Medulla oblongata (tissue), 1 donor: ENCODE measurements around the gene TMEM25.
"Not testable (repeated sequence)": the region's sequence is repeated elsewhere in the genome, so short reads cannot be mapped to it uniquely, and the experiment has no call there.

Experiments used
- DNase-seq: peaks from one replicate; pipeline ENCODE4 v3.0.0-alpha.2; 2015; ENCODE audit errors: extremely low spot score

The TMEM25 gene

DNA sequence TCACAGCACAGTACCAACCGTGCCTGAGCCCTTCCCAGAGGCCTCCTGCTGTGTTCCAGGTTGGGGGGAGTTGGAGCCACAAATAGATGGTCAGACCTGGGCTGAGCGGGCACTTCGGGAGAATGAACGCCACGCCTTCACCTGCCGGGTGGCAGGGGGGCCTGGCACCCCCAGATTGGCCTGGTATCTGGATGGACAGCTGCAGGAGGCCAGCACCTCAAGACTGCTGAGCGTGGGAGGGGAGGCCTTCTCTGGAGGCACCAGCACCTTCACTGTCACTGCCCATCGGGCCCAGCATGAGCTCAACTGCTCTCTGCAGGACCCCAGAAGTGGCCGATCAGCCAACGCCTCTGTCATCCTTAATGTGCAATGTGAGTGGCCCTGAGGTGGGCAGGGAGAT lies 1.1 kb downstream of the TMEM25 start:
- no peak for DNase-seq

- DNase-seq, result no peak
Observed at GRCh38 chr11:118532852-118533768, 2.1 kb downstream of the TMEM25 start.

DNA sequence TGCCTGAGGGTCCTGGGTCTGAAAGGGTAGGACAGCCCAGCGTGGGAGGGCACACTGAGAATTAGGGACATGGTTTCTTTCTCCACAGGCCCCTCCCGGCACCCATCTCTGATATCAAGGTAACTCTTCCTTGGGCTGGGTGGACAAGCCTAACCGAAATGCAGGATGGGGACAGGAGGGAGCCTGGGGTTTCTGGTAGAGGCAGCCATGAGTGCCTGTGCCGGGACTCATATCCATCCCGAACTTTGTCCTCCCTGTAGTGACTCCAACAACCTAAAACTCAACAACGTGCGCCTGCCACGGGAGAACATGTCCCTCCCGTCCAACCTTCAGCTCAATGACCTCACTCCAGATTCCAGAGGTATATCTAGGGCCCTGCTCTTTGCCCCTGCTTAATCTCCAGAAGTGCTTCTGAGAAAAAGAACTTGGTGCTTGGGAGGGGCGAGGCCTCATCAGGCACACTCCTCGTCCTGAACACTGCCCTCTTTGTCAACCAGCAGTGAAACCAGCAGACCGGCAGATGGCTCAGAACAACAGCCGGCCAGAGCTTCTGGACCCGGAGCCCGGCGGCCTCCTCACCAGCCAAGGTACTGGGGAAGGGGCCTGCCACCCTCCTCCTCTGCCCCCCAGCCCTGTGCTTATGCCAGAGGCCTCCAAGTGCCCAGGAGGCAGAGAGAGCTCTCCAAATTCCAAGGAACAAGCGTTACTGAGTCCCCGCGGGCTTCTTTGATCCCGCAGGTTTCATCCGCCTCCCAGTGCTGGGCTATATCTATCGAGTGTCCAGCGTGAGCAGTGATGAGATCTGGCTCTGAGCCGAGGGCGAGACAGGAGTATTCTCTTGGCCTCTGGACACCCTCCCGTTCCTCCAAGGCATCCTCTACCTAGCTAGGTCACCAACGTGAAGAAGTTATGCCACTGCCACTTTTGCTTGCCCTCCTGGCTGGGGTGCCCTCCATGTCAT lies 3.1 kb downstream of the TMEM25 start:
- DNase-seq, result peak; percentile 79

DNA sequence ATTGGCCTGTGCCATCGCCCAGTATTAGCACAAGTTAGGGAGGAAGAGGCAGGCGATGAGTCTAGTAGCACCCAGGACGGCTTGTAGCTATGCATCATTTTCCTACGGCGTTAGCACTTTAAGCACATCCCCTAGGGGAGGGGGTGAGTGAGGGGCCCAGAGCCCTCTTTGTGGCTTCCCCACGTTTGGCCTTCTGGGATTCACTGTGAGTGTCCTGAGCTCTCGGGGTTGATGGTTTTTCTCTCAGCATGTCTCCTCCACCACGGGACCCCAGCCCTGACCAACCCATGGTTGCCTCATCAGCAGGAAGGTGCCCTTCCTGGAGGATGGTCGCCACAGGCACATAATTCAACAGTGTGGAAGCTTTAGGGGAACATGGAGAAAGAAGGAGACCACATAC lies 4.3 kb downstream of the TMEM25 start:
- no peak for DNase-seq

GRCh38 chr11:118536726-118537125 lies 5.7 kb downstream of the TMEM25 start:
- no peak for DNase-seq

DNA sequence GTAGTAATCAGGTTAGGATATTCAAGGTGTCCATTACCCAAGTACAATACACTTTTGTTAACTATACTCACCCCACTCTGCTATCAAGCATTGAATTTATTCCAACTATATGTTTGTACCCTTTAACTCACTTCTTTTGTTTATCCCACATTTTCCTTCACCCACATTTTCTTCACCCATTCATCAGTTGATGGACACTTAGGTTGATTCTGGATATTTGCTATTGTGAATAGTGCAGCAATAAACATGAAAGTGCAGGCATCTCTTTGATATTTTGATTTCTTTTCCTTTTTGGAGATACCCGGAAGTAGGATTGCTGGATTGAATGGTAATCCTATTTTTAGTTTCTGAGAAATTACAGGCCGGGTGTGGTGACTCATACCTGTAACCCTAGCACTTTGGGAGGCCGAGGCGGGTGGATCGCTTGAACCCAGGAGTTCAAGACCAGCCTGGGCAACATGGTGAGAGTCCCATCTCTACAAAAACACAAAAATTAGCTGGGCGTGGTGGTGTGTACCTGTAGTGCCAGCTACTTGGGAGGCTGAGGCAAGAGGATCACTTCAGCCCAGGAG lies 6.5 kb downstream of the TMEM25 start:
- no peak for DNase-seq

GRCh38 chr11:118544010-118544646 lies 13.1 kb downstream of the TMEM25 start:
- no peak for DNase-seq

- DNase-seq, result no peak
Observed at GRCh38 chr11:118544647-118545010, 13.6 kb downstream of the TMEM25 start.

GRCh38 chr11:118545533-118545932 lies 14.5 kb downstream of the TMEM25 start:
- DNase-seq, result no peak

- DNase-seq, result no peak
Observed at GRCh38 chr11:118547132-118547531, 16.1 kb downstream of the TMEM25 start.

- no peak for DNase-seq
Observed at GRCh38 chr11:118552341-118552740, 21.3 kb downstream of the TMEM25 start.

- DNase-seq, result no peak
Observed at GRCh38 chr11:118560806-118561205, 29.8 kb downstream of the TMEM25 start.

DNA sequence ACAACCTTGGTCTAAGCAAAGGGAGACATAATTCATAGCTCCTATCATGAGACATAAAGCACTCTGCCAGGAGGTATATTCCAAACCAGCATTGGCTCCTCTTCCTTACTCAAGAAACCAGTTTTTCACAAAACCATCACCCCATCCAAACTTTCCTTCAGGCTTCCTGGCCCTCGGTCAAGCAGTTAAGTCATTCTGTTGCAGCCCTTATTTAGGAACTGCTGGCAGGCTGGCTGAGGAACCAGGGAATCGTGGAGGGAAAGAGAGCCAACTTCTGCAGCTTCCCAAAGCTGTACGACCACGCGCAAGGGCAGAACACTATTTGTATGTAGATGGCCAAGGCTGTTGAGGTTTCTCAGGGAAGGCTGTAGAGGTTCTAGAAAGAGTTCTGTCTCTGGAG lies 34.1 kb downstream of the TMEM25 start:
- peak; percentile 50 for DNase-seq

- no peak for DNase-seq
Observed at GRCh38 chr11:118569670-118570069, 38.7 kb downstream of the TMEM25 start.

GRCh38 chr11:118570787-118571186 lies 39.8 kb downstream of the TMEM25 start:
- no peak for DNase-seq

DNA sequence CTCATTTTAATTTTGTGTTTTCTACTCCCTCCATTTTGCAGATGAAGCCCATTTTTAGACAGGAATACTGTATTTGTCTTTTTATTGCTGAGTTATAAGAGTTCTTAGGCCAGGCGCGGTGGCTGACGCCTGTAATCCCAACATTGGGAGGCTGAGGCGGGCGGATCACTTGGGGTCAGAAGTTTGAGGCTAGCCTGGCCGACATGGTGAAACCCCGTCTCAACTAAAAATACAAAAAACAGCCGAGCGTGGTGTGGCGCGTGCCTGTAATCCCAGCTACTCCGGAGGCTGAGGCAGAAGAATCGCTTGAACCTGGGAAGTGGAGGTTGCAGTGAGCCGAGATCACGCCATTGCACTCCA lies 40.7 kb downstream of the TMEM25 start:
- DNase-seq, result not testable (repeated sequence)

- peak; percentile 85 for DNase-seq
Observed at GRCh38 chr11:118572061-118572980, 41.3 kb downstream of the TMEM25 start, which contains the start of gene ARCN1. Gene ARCN1 (plus strand): TSS chr11:118572409. CDS start chr11:118572548, 139 bp downstream.

GRCh38 chr11:118572981-118573550 lies 42.1 kb downstream of the TMEM25 start:
- peak; percentile 50 for DNase-seq

DNA sequence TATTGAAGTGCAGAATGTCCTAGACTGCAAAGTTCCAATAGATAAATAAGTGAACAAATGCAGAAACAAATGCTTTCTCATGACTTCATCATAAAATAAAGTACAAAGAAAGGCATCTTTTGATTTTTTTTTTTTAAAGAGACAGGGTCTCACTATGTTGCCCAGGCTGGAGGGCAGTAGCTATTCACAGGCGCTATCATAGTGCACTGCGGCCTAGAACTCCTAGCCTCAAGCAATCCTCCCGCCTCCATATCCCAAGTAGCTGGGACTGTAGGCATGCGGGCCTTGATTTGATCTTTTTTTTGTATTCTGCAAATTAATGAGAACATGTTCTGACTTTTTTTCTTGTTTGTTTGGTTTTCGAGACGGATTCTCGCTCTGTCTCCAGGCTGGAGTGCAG lies 43.6 kb downstream of the TMEM25 start:
- no peak for DNase-seq

GRCh38 chr11:118577995-118578394 lies 47.0 kb downstream of the TMEM25 start:
- DNase-seq, result not testable (repeated sequence)
